Endothelial cell of umbilical vein (primary cell): Measurements from ENCODE around the gene HADHB. TPM values are rescaled to one million over a fixed set of nuclear protein-coding genes. Genes with fewer than 3 reads are reported as not detected.
"Not testable (repeated sequence)": the region's sequence is repeated elsewhere in the genome, so short reads cannot be mapped to it uniquely, and the experiment has no call there.

Experiments used
- BruUV-seq: library from RNA; stranded (reverse); fragments of 400-500 nt; replicated peaks from 2 replicates; lab custom pipeline; 2021; lab: Mats Ljungman, UMichigan
- CTCF ChIA-PET: fragments of 300-600, 350-600 bp; sonication (Branson Sonifier 250); formaldehyde crosslinking; loops from one replicate; lab custom pipeline; 2021; ENCODE audit warnings: antibody characterized with exemption, inconsistent platforms; lab: Charles Lee
- POLR2A ChIA-PET: fragments of 300-600, 350-600 bp; sonication (Branson Sonifier 250); formaldehyde crosslinking; loops from one replicate; lab custom pipeline; 2021; ENCODE audit warnings: antibody characterized with exemption, inconsistent platforms; lab: Charles Lee
- DNase-seq: peaks from one replicate; pipeline ENCODE4 v3.0.0-alpha.2; 2011; ENCODE audit warnings: low read depth, low spot score
- FAIRE-seq: peaks from 2 replicates; lab custom pipeline; 2011; peaks lifted over from hg19 to GRCh38; lab: Jason Lieb, UNC
- H2AFZ ChIP-seq: 2 replicates; pipeline ENCODE4 v1.6.0; 2012; ENCODE audit warnings: low read depth, low read length, control low read depth, inconsistent platforms
- H3K27ac ChIP-seq: 2 replicates; pipeline ENCODE4 v1.5.1; 2011; ENCODE audit warnings: low read depth, mild to moderate bottlenecking, control low read depth, low read length, moderate library complexity; ENCODE audit not compliant: insufficient read depth
- H3K27me3 ChIP-seq, 2 experiments: 2 replicates each; pipeline versions ENCODE4 v1.6.0 to v1.6.1; 2011; ENCODE audit warnings: low read length in 2 of 2, mixed read lengths in 1 of 2; ENCODE audit not compliant: control insufficient read depth in 2 of 2, insufficient read depth in 2 of 2
- H3K36me3 ChIP-seq, 2 experiments: 2 replicates in 1 of 2; 3 replicates in 1 of 2; pipeline ENCODE4 v1.5.1; 2011; ENCODE audit warnings: low read length in 2 of 2, mild to moderate bottlenecking in 1 of 2, moderate library complexity in 1 of 2; ENCODE audit not compliant: control insufficient read depth in 2 of 2, insufficient read depth in 2 of 2; ENCODE audit errors: extremely low read depth in 1 of 2
- H3K4me1 ChIP-seq: 3 replicates; pipeline ENCODE4 v1.5.1; 2011; ENCODE audit warnings: mild to moderate bottlenecking, low read length; ENCODE audit not compliant: control insufficient read depth, insufficient read depth; ENCODE audit errors: extremely low read depth
- H3K4me2 ChIP-seq: 2 replicates; pipeline ENCODE4 v1.6.1; 2011; ENCODE audit warnings: low read length, control low read depth, mixed read lengths; ENCODE audit not compliant: insufficient read depth
- H3K4me3 ChIP-seq, 3 experiments: fragments of 200-600 bp in 1 of 3; sonication (generic), shearing (Covaris generic) in 1 of 3; replicated peaks in 1 of 3; 2 replicates each; pipeline ENCODE4 v1.5.1; 2011 to 2016; ENCODE audit warnings: control low read depth in 3 of 3, low read length in 3 of 3, mild to moderate bottlenecking in 2 of 3, inconsistent platforms in 1 of 3, low read depth in 1 of 3, moderate library complexity in 1 of 3; ENCODE audit not compliant: insufficient read depth in 1 of 3
- H3K79me2 ChIP-seq: 2 replicates; pipeline ENCODE4 v1.6.0; 2012; ENCODE audit warnings: low read length, inconsistent platforms; ENCODE audit not compliant: control insufficient read depth, insufficient read depth
- H3K9ac ChIP-seq: replicated peaks from 2 replicates; pipeline ENCODE3; 2011; ENCODE audit warnings: low read length, control low read depth; ENCODE audit not compliant: insufficient read depth; ENCODE audit errors: extremely low read depth
- H3K9me1 ChIP-seq: replicated peaks from 3 replicates; pipeline ENCODE4 v1.6.0; 2011; ENCODE audit warnings: mild to moderate bottlenecking, low read length; ENCODE audit not compliant: control insufficient read depth, insufficient read depth; ENCODE audit errors: extremely low read depth
- H3K9me3 ChIP-seq: replicated peaks from 2 replicates; pipeline ENCODE4 v1.5.1; 2012; ENCODE audit warnings: low read length, inconsistent platforms; ENCODE audit not compliant: control insufficient read depth, insufficient read depth
- H4K20me1 ChIP-seq: replicated peaks from 2 replicates; pipeline ENCODE3; 2011; ENCODE audit warnings: mild to moderate bottlenecking, low read length; ENCODE audit not compliant: control insufficient read depth, insufficient read depth; ENCODE audit errors: extremely low read depth
- GATA2 ChIP-seq: IDR thresholded peaks from 2 replicates; pipeline ENCODE4 v1.7.0; 2011; ENCODE audit warnings: low read depth, mild to moderate bottlenecking, moderate library complexity, mixed read lengths, low read length; ENCODE audit not compliant: insufficient read length, insufficient read depth
- JUN ChIP-seq: IDR thresholded peaks from 2 replicates; pipeline ENCODE4 v1.6.1; 2011; ENCODE audit warnings: borderline replicate concordance, low read depth; ENCODE audit not compliant: insufficient read length, insufficient read depth
- MAX ChIP-seq: IDR thresholded peaks from 2 replicates; pipeline ENCODE4 v1.6.1; 2011; ENCODE audit not compliant: insufficient read depth, insufficient read length
- MYC ChIP-seq: IDR thresholded peaks from one replicate; pipeline ENCODE4 v1.6.1; 2011; ENCODE audit warnings: mild to moderate bottlenecking, low read depth, low read length
- POLR2AphosphoS5 ChIP-seq: IDR thresholded peaks from 2 replicates; pipeline ENCODE4 v1.6.1; 2012; ENCODE audit warnings: low read depth, mild to moderate bottlenecking, control low read depth, low read length, moderate library complexity; ENCODE audit not compliant: insufficient read depth
- dilution Hi-C: fragments of 300-500 bp; cut with MboI; formaldehyde crosslinking; loops from one replicate; pipeline ENCODE4 v1.15.0; 2019; ENCODE audit warnings: low sequenced_read_pairs; ENCODE audit not compliant: extremely low pct_ligation_motif_present
- intact Hi-C: fragments of 100-400 bp; cut with micrococcal nuclease; formaldehyde crosslinking; loops from one replicate; pipeline ENCODE4 v1.10.0; 2022
- polyA plus RNA-seq, 4 experiments: library from polyadenylated mRNA; depleted of rRNA in 3 of 4; stranded (reverse) in 3 of 4; unstranded in 1 of 4; fragments of >200 nt; gene quantifications; 2 replicates each; pipeline versions ENCODE4 v1.2.1 to v1.2.3, GENCODE V29; 2011 to 2012; ENCODE audit warnings: missing spikeins in 1 of 4
- total RNA-seq: library from RNA; stranded (reverse); gene quantifications from 2 replicates; pipeline ENCODE4 v1.2.3, GENCODE V29; 2021

HADHB gene
- total and polyA plus RNA-seq, 2 donors (not counting 3 experiments of a cell fraction or from before 2014, with no cell fraction given), result 92.9 to 100 TPM

GRCh38 chr2:26331321-26331720 is 86.6 kb downstream of the HADHB start:
- CTCF ChIA-PET, result interaction anchor here (0.6 to 1.9 kb wide), 11 partner anchors 10 to 380 kb away, joined by 3 to 9 read pairs (median 4); no protein-coding TSS in a partner anchor
- H3K36me3 ChIP-seq, H2AFZ ChIP-seq, H4K20me1 ChIP-seq, DNase-seq, BruUV-seq, H3K9me3 ChIP-seq, H3K4me1 ChIP-seq, intact Hi-C loops, H3K9ac ChIP-seq, H3K4me3 ChIP-seq, POLR2A ChIA-PET, H3K27ac ChIP-seq, H3K4me2 ChIP-seq, H3K79me2 ChIP-seq, dilution Hi-C loops, FAIRE-seq, H3K9me1 ChIP-seq: not testable (repeated sequence)
- H3K27me3 ChIP-seq, result peaks cover 5 to 13% of the 10 kb centered on the region in 2 experiments

- H3K9ac ChIP-seq, result no peak overlapping the region
- H3K79me2 ChIP-seq, result no peaks in the 10 kb centered on the region
- FAIRE-seq (no peak), DNase-seq (no peak)
- dilution Hi-C loops, result no loop called here
- H3K9me1 ChIP-seq, result no peaks in the 10 kb centered on the region
- H3K27ac ChIP-seq, result no peak overlapping the region
- no peaks in the 10 kb centered on the region for H3K9me3 ChIP-seq
- TF ChIP-seq MYC (no peak), MAX (no peak), JUN (no peak), POLR2AphosphoS5 (no peak), GATA2 (no peak)
- peaks cover 5 to 13% of the 10 kb centered on the region in 2 experiments for H3K27me3 ChIP-seq
- CTCF ChIA-PET, result no interaction called here
- POLR2A ChIA-PET, result no interaction called here
- no peaks in the 10 kb centered on the region for H3K4me1 ChIP-seq
- H3K36me3 ChIP-seq, result no peaks in the 10 kb centered on the region
- intact Hi-C loops, result no loop called here
- no peak overlapping the region for H2AFZ ChIP-seq
- no peak overlapping the region for H3K4me3 ChIP-seq
- BruUV-seq, result no TSS peak
- no peak overlapping the region for H3K4me2 ChIP-seq
- no peaks in the 10 kb centered on the region for H4K20me1 ChIP-seq
These were observed 88.6 kb downstream of the HADHB start for GRCh38 chr2:26333293-26333692.
